Thyroid gland (tissue), 4 donors: ENCODE results near the gene ZNF548.

ENCODE experiments used
- POLR2A ChIP-seq, 2 donors: fragments of 450-650 bp; IDR thresholded peaks; one replicate each; pipeline ENCODE4 v1.6.1; 2017; ENCODE audit warnings: antibody characterized with exemption in 2 of 2, mild to moderate bottlenecking in 2 of 2, moderate library complexity in 1 of 2
- TF ChIP-seq, protein P1 (sequence below), 6 experiments: fragments of 200-600 bp in 3 of 6; fragments of 450-650 bp in 3 of 6; sonication (generic) in 3 of 6; IDR thresholded peaks; one replicate each; pipeline ENCODE4 v1.5.1; 2016 to 2019; ENCODE audit warnings: antibody characterized with exemption in 6 of 6, mild to moderate bottlenecking in 2 of 6, inconsistent platforms in 1 of 6, moderate library complexity in 1 of 6

DNA sequence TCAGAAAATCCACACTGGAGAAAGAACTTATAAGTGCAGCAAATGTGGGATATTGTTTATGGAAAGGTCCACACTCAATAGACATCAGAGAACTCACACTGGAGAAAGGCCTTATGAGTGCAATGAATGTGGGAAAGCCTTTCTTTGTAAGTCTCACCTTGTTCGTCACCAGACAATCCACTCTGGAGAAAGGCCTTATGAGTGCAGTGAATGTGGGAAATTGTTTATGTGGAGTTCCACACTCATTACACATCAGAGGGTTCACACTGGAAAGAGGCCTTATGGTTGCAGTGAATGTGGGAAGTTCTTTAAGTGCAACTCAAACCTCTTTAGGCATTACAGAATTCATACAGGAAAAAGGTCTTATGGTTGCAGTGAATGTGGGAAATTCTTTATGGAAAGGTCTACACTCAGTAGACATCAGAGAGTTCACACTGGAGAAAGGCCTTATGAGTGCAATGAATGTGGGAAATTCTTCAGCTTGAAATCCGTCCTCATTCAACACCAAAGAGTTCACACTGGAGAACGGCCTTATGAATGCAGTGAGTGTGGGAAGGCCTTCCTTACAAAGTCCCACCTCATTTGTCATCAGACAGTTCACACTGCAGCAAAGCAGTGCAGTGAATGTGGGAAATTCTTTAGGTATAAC is 12.0 kb upstream of the ZNF548 start:
- TF ChIP-seq, protein P1, sequence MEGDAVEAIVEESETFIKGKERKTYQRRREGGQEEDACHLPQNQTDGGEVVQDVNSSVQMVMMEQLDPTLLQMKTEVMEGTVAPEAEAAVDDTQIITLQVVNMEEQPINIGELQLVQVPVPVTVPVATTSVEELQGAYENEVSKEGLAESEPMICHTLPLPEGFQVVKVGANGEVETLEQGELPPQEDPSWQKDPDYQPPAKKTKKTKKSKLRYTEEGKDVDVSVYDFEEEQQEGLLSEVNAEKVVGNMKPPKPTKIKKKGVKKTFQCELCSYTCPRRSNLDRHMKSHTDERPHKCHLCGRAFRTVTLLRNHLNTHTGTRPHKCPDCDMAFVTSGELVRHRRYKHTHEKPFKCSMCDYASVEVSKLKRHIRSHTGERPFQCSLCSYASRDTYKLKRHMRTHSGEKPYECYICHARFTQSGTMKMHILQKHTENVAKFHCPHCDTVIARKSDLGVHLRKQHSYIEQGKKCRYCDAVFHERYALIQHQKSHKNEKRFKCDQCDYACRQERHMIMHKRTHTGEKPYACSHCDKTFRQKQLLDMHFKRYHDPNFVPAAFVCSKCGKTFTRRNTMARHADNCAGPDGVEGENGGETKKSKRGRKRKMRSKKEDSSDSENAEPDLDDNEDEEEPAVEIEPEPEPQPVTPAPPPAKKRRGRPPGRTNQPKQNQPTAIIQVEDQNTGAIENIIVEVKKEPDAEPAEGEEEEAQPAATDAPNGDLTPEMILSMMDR (IDR thresholded peaks at IDR 0.05) = no peak
- TF ChIP-seq POLR2A (IDR thresholded peaks at IDR 0.05) = no peak
